ENCODE results near the gene SPTSSA. TPM values are rescaled to one million over a fixed set of nuclear protein-coding genes. Genes with fewer than 3 reads are reported as not detected.

Gene SPTSSA
- total and polyA plus RNA-seq, 10 of the 15 experiments (the other 5 are each of a cell fraction or from before 2014, with no cell fraction given) = 9.3 to 37.7 (median 21.0) TPM

GRCh38 chr14:34439090-34439489 lies 22.9 kb downstream of the SPTSSA start (continued):
- TF ChIP-seq CUX1 (IDR thresholded peaks at IDR 0.05; ENCODE audit: insufficient replicate concordance, low read depth, low read length) (no peak), POU2F2 (IDR thresholded peaks at IDR 0.05; ENCODE audit: borderline replicate concordance, low read depth, low read length) (no peak), PML (IDR thresholded peaks at IDR 0.05; ENCODE audit: low read length) (no peak), MTA3 (IDR thresholded peaks at IDR 0.05; ENCODE audit: borderline replicate concordance, low read length) (no peak), CREM (IDR thresholded peaks at IDR 0.05; ENCODE audit: low read depth) (no peak), ZBTB40 (IDR thresholded peaks at IDR 0.05; ENCODE audit: borderline replicate concordance) (no peak), MYB (IDR thresholded peaks at IDR 0.05; ENCODE audit: borderline replicate concordance, low read depth, low read length) (no peak), KDM1A (IDR thresholded peaks at IDR 0.05; ENCODE audit: borderline replicate concordance) (no peak), E2F4 (IDR thresholded peaks at IDR 0.05; ENCODE audit: low read depth, low read length) (no peak), MAX (IDR thresholded peaks at IDR 0.05; ENCODE audit: low read depth, low read length) (no peak), CBFB (IDR thresholded peaks at IDR 0.05; ENCODE audit: low read depth) (no peak), TCF12 (IDR thresholded peaks at IDR 0.05; ENCODE audit: low read depth, low read length) (no peak), ZBED1 (IDR thresholded peaks at IDR 0.05; ENCODE audit: borderline replicate concordance) (no peak)
